GM12874 (cell line): ENCODE data around the gene CYTH4.

Experiments used
- TF ChIP-seq, protein P1 (sequence below): IDR thresholded peaks from 2 replicates; pipeline ENCODE4 v1.5.1; 2011; ENCODE audit warnings: low read depth, mild to moderate bottlenecking, control low read depth, low read length, moderate library complexity; ENCODE audit not compliant: insufficient read depth

Gene CYTH4, protein sequence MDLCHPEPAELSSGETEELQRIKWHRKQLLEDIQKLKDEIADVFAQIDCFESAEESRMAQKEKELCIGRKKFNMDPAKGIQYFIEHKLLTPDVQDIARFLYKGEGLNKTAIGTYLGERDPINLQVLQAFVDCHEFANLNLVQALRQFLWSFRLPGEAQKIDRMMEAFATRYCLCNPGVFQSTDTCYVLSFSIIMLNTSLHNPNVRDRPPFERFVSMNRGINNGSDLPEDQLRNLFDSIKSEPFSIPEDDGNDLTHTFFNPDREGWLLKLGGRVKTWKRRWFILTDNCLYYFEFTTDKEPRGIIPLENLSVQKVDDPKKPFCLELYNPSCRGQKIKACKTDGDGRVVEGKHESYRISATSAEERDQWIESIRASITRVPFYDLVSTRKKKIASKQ

DNA sequence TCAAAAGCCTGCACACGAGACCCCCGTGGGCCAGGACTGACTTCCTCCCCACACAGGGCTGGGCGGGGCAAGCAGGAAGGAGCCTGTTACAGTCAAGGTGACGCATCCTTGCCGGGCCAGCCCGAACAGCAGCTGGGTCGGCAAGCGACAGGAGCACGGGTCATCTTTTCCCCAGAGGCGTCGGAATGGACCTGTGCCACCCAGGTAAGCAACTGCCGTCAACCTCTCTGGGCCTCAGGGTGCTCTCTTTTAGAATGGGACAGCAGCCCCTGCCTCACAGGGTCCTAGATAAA is at the start of gene CYTH4:
TSS of gene CYTH4 (plus strand) at position 124 of the 293 bp plus-strand sequence. CDS start at position 186, 62 bp downstream.
- TF ChIP-seq, protein P1, sequence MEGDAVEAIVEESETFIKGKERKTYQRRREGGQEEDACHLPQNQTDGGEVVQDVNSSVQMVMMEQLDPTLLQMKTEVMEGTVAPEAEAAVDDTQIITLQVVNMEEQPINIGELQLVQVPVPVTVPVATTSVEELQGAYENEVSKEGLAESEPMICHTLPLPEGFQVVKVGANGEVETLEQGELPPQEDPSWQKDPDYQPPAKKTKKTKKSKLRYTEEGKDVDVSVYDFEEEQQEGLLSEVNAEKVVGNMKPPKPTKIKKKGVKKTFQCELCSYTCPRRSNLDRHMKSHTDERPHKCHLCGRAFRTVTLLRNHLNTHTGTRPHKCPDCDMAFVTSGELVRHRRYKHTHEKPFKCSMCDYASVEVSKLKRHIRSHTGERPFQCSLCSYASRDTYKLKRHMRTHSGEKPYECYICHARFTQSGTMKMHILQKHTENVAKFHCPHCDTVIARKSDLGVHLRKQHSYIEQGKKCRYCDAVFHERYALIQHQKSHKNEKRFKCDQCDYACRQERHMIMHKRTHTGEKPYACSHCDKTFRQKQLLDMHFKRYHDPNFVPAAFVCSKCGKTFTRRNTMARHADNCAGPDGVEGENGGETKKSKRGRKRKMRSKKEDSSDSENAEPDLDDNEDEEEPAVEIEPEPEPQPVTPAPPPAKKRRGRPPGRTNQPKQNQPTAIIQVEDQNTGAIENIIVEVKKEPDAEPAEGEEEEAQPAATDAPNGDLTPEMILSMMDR = no peak

DNA sequence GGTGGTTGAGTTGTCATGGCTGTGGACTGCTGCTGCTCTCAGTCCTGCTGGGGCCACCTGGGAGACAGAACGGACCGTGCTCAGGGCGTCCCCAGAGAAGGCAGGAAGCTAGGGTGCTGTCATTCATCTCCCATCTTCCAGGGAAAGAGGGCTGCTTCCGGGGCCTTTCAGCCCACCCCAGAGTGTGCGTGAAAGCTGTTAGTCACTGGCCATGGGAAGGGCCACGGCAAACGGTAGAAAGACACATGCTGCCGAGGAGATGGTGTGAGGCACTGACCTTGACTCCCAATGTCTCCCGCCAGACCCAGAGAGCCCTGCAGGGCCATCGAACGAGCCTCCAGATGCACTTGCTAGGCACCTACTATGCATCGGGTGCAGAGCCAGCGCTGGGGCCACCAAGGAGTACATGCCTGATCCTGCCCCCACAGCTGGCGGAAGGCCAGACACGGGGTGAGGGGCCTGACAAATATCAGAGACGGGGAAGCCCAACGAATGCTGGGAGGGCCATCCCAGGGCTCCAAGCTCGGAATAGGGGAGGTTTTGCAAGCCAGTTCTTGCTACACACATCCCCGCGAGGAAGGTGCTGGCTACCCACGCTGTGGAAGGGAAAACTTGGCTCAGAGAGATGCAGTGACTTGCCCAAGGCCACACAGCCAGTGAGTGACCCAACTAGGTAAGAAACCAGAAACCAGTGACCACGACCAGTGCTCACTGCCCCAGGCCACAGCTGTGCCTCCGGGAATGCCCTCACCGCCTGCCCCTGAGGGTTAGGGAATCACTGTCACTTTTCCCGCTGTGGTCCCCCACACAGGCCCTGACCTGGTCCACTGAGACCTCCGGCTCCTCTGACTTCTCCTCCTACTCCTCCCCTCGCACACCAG is 48.3 kb upstream of the CYTH4 start:
- TF ChIP-seq, protein P1 = no peak

DNA sequence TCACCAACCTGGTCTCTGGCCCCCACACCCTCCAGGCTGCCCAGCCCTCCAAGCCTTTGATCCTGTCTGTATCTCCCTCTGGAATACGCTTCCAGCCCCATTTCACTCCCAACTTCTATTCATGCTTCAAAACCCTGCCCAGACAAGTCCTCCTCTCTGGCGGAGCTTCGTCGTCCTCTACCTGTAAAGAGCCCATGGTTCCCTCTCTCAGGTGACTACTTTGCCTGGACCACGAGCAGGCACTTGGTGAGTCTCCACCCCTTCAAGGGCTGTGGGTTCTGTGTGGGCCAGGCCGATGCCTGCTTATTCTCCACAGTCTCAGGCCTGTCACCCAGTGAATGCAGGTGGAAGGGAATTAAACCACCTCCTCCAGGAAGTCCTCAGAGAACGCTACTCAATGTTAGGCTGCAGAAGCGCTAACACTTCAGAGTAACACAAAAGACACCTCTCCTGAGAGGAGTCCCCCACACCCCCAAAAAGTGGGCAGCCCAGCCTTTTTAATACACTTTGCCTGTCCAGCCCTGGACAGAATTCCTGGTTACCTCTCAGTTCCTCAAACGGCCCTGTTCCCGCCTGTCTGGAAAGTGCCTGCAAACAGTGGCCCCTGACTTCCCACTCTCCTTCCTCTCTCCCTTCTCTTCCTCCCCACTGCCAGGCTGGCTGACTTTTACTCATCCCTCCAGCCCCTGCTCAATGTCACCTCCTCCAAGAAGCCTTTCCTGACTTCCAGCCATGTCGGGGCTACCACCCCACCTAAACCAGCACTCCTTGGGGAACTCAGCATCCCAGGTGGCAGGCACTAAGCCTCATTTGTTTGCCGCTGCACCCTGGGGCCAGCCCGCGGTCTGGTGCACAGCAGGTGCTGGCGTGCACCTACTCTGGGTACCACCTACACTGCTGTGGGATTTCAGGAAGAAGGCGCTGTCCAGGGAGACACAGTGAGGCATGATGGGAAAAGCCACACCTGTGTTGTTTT is 47.3 kb upstream of the CYTH4 start:
- TF ChIP-seq, protein P1 = no peak

DNA sequence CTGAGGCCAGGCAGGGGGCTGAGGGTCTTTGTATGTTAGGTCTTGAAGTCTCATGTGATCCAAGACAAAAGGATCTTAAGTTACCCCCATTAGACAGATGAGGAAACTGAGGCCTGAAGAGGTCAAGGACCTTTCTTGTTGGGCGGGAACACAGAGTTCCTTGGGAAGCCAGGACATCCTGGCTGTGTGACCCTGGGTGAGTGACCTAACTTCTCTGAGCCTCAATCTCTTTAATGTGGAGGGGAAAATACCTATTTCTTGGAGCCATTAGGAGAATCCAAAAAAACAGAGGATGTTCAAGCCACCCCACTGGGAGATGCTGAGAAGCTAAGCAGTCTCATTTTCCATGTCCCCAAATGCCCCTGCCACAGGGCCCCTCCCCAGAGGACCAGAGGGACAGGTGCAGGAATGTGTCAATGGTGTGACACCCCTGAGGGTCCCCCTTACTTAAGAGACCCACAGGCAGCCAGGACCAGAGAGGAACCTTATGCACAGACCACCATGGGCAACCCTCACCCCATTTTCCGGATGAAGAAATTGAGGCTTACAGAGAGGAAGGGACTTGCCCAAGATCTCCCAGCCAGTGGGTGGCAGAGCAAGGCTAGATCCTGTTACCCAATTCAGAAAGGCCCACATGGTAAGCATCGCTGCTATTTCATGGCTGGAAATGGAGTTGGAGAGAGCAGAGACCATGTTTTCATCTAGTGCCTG is 46.3 kb upstream of the CYTH4 start:
- TF ChIP-seq, protein P1 = no peak

DNA sequence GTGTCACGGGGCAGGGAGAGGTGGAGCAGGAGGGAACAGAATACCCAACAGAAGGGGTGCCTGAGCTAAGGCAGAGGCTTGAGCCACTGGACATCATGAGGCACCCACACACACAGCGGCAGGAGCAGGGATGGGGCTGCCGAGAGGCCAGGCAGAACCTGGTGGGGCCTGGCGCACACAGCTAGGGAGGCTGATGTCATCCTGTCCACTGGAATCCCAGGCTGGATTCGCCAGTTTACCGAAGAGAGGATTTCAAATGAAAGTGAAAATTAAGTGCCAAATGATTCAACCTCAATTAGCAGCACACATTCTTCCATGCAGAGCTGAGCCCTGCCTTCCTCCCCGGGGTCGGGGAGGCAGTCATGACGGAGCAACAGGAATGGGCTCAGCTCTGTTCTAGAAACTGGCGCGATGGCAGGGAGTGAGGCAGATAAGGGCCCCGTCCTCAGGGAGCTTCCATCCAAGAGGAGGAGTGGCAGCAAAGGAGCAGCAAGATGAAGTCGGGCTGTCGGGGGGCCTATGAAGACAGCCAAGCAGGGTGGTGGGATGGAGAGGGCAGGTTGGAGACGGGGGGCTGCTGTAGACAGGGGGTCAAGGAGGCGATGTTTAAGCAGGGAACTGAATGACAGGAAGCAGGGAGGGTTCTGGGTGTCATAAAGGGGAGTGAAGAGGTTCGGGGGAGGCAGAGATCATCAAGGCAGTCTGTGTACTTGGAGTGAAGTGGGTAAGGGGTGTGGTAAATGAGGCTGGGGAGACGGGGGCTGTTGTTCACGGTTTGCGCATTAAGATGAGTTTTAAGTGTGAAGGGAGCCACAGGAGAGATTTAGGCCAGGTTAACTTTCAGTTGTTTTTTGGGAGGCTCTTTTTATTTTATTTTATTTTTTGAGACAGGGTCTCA is 44.7 kb upstream of the CYTH4 start:
- TF ChIP-seq, protein P1 = no peak

DNA sequence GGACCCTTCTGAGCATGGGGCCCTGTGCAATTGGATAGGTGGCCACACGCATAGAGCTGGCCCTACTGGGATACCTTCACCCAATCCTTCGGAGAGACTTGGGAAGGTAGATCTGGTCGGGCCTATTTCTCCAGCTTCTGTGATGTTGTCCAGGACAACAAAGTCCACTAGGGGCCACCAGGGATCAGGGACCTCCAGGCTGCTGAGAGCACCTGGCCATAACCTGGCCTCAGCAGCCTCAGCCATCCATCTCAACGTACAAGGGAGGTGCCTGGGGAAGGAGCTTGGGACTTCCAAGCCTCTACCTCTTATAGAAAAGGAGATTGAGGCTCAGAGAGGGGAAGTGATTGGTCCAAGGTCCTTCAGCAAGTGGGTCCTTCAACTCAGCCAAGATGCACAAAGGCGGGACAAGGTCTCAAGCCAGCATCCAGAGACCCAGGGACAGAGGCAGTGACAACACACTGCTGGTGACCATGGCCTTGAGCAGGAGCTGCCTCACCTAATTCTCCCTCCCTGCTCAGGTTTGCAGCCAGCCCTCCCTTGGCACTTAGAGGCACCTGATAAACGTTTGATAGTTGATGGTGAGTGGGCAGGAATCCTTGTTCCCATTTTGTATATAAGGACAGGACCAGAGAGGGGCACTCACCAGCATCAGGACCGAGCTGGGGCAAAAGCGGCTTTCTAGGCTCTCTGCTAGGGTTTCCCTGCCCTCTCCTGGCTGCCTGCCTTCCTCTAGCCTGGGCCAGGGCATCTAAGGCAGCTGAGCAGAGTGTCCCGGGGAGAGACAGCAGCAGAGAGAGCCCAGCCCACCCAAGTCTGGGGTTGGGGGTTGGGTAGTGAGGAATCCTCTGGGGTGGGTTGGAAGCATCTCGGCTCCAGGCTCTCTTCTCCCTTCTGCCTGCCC is 42.7 kb upstream of the CYTH4 start:
- TF ChIP-seq, protein P1 = no peak
